GM18873 (cell line): ENCODE data around the gene ZDHHC4.

Source experiments
- ATAC-seq: cut with Tn5 transposase; IDR thresholded peaks from one replicate; pipeline ENCODE4 v1.9.1; 2021; ENCODE audit warnings: mild to moderate bottlenecking, moderate library complexity, moderate number of reproducible peaks; ENCODE audit not compliant: unreplicated experiment, low FRiP score

Gene ZDHHC4

GRCh38 chr7:6604458-6604857 lies 27.2 kb downstream of the ZDHHC4 start:
- no peak for ATAC-seq

DNA sequence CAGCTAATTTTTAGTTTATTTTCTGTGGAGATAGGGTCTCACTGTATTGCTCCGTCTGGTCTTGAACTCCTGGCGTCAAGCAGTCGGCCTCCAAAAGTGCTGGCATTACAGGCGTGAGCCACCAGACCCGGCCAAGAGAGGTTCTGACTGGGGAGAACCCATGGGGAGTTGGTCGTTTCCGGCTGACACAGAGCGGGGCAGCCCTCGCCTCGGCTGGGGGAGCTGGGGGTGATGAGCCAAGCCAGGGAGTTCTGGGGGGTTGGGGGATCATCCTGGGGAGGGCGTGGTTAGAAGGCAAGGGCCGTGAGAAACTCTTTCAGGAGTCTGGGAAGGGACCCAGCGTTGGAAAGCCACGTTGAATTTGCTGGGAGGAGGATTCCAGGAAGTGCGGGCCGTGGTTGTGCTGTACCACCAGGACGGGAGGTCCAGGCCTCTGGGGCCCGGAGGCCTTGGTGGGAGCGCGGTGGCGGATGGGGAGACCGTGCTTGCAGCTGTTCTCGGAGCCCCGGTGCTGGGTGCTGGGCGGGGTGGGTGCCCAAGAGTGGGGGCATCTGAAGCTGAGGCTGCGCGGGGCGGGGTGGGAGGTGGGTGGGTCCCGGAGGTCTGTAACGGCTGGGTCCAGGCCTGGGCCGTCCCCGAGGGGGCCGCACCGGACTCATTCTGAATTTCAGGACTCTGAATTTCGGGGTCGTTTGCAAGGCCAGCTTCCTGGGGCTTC lies 29.8 kb downstream of the ZDHHC4 start:
- ATAC-seq = no peak

- no peak for ATAC-seq
Measured at GRCh38 chr7:6607651-6608051, 30.4 kb downstream of the ZDHHC4 start.

- no peak for ATAC-seq
Measured at GRCh38 chr7:6608081-6608480, 30.8 kb downstream of the ZDHHC4 start.

DNA sequence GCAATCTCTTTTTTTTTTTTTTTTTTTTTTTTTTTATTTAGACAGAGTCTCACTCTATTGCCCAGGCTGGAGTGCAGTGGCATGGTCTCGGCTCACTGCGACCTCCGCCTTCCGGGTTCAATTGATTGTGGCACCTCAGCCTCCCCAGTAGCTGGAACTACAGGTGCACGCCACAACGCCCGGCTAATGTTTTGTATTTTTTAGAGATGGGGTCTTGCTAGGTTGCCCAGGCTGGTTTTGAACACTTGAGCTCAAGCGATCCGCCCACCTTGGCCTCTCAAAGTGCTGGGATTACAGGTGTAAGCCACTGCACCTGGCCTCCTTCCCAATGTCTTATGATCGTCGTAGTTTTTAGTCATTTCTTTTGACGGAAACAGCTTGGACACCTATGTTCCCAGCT lies 31.5 kb downstream of the ZDHHC4 start:
- no peak for ATAC-seq

- ATAC-seq = no peak
Measured at GRCh38 chr7:6612819-6613218, 35.6 kb downstream of the ZDHHC4 start.

- ATAC-seq = no peak
Measured at GRCh38 chr7:6613706-6614105, 36.5 kb downstream of the ZDHHC4 start.

GRCh38 chr7:6614953-6615722 lies 37.9 kb downstream of the ZDHHC4 start, which contains the start of gene ZNF853:
Gene ZNF853 (plus strand): TSS chr7:6615610. CDS start chr7:6616175, 565 bp downstream.
- ATAC-seq = no peak

DNA sequence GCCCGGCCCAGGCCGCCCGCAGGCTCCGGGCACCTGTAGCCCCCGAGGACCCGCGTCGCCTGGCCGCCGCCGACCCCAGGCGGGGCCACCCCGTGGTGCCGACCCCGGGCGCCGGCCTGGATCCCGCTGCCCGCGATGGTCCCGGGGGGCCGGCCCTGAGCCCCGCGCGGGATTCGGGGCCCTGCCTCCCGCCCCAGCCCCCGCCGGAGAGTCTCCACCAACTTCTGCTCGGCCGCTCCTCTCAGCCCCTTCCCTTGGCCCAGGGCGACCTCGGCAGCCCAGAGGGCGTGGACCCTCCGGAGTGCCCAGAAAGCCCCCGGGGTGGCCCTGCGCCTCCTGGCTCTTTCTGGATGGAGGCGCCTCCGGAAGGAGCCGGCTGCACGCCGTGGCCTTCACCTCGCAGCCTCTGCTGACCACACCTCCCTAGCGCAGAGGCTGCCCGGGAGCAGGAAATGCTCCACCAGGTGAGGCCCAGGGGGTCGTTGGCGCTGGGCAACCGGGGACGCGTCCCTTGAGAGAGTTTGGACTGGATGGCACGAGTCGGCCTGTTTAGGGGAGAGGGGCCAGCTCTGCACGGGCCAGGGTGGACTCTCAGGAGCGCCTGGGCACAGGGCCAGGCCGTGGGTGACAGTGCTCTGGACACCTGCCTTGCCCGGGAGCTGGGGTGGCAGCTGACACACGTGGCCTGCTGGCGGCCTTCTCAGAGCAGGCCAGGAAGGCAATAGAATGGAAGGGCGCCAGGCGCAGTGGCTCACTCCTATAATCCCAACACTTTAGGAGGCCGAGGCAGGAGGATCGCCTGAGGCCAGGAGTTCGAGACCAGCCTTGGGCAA lies 38.7 kb downstream of the ZDHHC4 start:
- ATAC-seq = no peak

GRCh38 chr7:6616854-6617643 lies 39.8 kb downstream of the ZDHHC4 start:
- ATAC-seq = no peak

DNA sequence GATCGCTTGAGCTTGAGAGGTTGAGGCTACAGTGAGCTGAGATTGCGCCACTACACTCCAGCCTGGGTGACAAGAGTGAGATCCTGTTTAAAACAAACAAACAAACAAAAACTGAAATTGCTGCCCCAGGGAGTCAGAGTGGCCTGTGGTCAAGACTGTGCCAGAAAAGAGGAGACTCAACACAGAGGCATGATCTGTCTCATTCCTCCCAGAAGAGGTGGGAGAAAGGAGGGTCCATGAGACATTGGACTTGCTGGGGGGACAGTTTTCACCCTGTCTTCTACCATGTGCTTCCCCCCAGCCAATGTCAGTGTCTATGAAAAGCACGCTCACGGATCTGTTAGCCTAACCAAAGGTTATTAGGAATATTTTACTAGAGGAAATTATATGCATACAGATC lies 41.4 kb downstream of the ZDHHC4 start:
- no peak for ATAC-seq

DNA sequence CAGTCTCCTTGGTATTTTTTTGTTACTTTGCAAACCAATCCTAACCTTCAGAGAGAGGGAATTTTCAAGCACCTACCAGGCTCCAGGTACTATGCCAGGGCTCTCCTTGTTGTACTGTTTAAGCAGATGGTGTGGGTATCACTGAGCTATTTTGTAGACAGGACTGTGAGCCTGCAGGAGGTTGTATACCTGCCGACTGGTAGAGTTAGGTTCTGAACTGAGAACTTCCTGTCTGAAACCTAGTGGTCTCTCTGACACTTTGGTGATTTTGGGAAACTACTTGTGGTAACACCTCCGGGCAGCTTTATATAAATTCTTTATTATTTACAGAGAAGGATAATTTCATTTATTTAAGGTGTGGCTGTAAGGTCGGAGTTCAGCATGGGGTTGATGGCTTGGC lies 42.7 kb downstream of the ZDHHC4 start:
- ATAC-seq = no peak

DNA sequence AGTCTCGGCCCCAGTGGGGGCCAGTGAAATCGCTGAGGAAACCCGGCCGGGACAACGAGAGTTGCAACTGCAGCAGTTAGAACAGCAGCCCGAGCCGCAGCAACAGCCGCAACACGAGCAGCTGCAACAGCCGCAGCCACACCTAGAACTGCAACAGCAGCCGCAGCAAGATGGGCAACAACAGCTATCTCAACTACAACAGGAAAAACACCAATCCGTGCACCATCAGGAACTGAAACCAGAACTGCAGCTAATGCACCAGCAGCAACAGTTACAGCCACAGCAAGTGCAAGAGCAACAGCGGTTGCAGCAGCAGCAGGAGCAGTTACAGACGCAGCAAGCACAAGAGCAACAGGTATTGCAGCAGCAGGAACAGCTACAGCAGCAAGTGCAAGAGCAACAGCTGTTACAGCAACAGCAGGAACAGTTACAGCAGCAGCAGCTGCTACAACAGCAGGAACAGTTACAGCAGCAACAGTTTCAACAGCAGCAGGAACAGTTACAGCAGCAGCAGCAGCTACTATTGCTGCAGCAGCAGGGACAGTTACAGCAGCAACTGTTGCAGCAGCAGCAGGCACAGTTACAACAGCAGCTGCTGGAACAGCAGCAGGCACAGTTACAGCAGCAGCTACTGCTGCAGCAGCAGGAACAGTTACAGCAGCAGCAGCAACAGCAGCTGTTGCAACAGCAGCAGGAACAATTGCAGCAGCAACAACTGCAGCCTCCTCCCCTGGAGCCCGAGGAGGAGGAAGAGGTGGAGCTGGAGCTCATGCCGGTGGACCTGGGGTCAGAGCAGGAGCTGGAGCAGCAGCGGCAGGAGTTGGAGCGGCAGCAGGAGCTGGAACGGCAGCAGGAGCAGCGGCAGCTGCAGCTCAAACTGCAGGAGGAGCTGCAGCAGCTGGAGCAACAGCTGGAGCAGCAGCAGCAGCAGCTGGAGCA lies 44.2 kb downstream of the ZDHHC4 start:
- no peak for ATAC-seq

- ATAC-seq = no peak
Measured at GRCh38 chr7:6622134-6622710, 45.0 kb downstream of the ZDHHC4 start.

DNA sequence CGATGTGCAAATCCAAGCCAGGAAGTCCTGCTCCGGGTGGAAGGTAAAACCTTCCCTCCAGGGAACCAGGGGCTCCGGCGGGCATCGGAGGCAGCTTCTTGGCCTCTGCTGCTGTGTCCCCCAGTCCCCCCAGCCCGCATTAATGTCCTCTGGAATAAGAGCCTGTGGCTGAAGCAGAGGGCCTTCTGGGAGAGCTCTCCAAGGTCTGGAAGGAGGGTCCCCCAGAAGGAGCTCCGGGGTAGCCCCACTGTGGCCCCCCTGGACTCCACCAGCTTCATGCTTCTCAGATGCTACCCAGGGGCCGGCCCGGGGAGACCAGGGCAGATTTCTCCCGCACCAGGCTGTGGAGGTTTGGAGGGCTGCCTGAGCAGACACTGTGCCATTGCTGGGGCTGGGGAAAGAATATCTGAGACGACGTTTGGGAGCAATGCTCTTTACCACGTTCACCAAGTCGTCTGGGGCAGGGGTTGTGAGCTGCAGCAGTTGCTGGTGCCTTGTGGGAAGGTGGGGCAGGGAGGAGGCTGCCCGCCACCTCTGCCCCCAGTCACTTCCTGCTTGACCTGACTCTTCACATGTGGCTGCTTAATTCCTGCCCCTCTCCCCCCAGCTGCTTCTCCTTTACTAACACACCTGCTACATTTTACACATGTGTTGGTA lies 46.5 kb downstream of the ZDHHC4 start:
- no peak for ATAC-seq

GRCh38 chr7:6624246-6624611 lies 47.0 kb downstream of the ZDHHC4 start:
- no peak for ATAC-seq

- ATAC-seq = no peak
Measured at GRCh38 chr7:6628045-6628444, 50.8 kb downstream of the ZDHHC4 start.
